DMS 273 (cell line): ENCODE data around the gene PCARE.
"Not testable (repeated sequence)": the region's sequence is repeated elsewhere in the genome, so short reads cannot be mapped to it uniquely, and the experiment has no call there.

Experiments used
- DNase-seq: peaks from one replicate; lab custom pipeline; 2025; ENCODE audit not compliant: unreplicated experiment; lab: John Stamatoyannopoulos, UW

PCARE gene

GRCh38 chr2:29097569-29097968, 23.2 kb upstream of the PCARE start:
- no peak for DNase-seq

GRCh38 chr2:29096969-29097368, 22.6 kb upstream of the PCARE start:
- no peak for DNase-seq

GRCh38 chr2:29090311-29090710, 16.0 kb upstream of the PCARE start:
- DNase-seq: not testable (repeated sequence)

GRCh38 chr2:29084554-29084953, 10.2 kb upstream of the PCARE start:
- no peak for DNase-seq

GRCh38 chr2:29082804-29083495, 8.6 kb upstream of the PCARE start:
- DNase-seq: no peak

GRCh38 chr2:29080886-29081743, 6.8 kb upstream of the PCARE start:
- no peak for DNase-seq

GRCh38 chr2:29079887-29080286, 5.6 kb upstream of the PCARE start:
- no peak for DNase-seq

- no peak for DNase-seq
These were observed 1.8 kb upstream of the PCARE start for GRCh38 chr2:29075894-29076705.

GRCh38 chr2:29073933-29074332, 390 bp downstream of the PCARE start:
- no peak for DNase-seq

- DNase-seq: no peak
These were observed 1.2 kb downstream of the PCARE start for GRCh38 chr2:29072971-29073725.

- DNase-seq: no peak
These were observed 2.1 kb downstream of the PCARE start for GRCh38 chr2:29072251-29072650.

- no peak for DNase-seq
These were observed 3.0 kb downstream of the PCARE start for GRCh38 chr2:29071032-29071975.

- DNase-seq: no peak
These were observed 3.8 kb downstream of the PCARE start for GRCh38 chr2:29070526-29070925.

- DNase-seq: no peak
These were observed 5.8 kb downstream of the PCARE start for GRCh38 chr2:29068513-29068912.

- DNase-seq: no peak
These were observed 7.2 kb downstream of the PCARE start for GRCh38 chr2:29066997-29067605.

GRCh38 chr2:29066271-29066860, 8.0 kb downstream of the PCARE start:
- DNase-seq: no peak

- DNase-seq: no peak
These were observed 9.1 kb downstream of the PCARE start for GRCh38 chr2:29065068-29065811.

GRCh38 chr2:29064746-29065067, 9.6 kb downstream of the PCARE start:
- DNase-seq: no peak
